Endothelial cell (in vitro differentiated cells): Measurements from ENCODE around the gene CHST3. TPM values are rescaled to one million over a fixed set of nuclear protein-coding genes. Genes with fewer than 3 reads are reported as not detected.

Experiments
- DNase-seq: peaks from one replicate; pipeline ENCODE4 v3.0.0; 2021; ENCODE audit warnings: low spot score
- H3K27ac Mint-ChIP-seq: one replicate; pipeline ENCODE4 v1.8.0; 2021; ENCODE audit warnings: mixed read lengths, inconsistent platforms; ENCODE audit not compliant: unreplicated experiment
- H3K27me3 Mint-ChIP-seq: one replicate; pipeline ENCODE4 v1.8.0; 2021; ENCODE audit warnings: mild to moderate bottlenecking, moderate library complexity, mixed read lengths, inconsistent platforms; ENCODE audit not compliant: unreplicated experiment
- H3K36me3 Mint-ChIP-seq: one replicate; pipeline ENCODE4 v1.8.0; 2021; ENCODE audit warnings: mild to moderate bottlenecking, low read depth, mixed read lengths, inconsistent platforms; ENCODE audit not compliant: unreplicated experiment
- H3K4me1 Mint-ChIP-seq: one replicate; pipeline ENCODE4 v1.8.0; 2021; ENCODE audit warnings: mild to moderate bottlenecking, mixed read lengths, inconsistent platforms; ENCODE audit not compliant: unreplicated experiment
- H3K4me3 Mint-ChIP-seq: one replicate; pipeline ENCODE4 v1.8.0; 2021; ENCODE audit warnings: mild to moderate bottlenecking, mixed read lengths, inconsistent platforms; ENCODE audit not compliant: unreplicated experiment
- H3K9me3 Mint-ChIP-seq: one replicate; pipeline ENCODE4 v1.8.0; 2021; ENCODE audit warnings: mixed read lengths, inconsistent platforms; ENCODE audit not compliant: unreplicated experiment
- total RNA-seq: library from RNA; stranded (reverse); fragmentation: NEBNext Ultra II Directional; extraction: Animal tissue kit (Norgen Biotek cat#: 25700); gene quantifications from one replicate; pipeline ENCODE4 v1.2.1, GENCODE V29; 2021; ENCODE audit not compliant: unreplicated experiment
- TF ChIP-seq, protein P1 (sequence below): fragments of 200-600 bp; sonication (generic); IDR thresholded peaks from one replicate; pipeline ENCODE4 v1.5.0; 2021; ENCODE audit warnings: antibody characterized with exemption; ENCODE audit not compliant: unreplicated experiment

The CHST3 gene
- total RNA-seq, 1 donor from 2014 or later = 3.8 TPM

DNA sequence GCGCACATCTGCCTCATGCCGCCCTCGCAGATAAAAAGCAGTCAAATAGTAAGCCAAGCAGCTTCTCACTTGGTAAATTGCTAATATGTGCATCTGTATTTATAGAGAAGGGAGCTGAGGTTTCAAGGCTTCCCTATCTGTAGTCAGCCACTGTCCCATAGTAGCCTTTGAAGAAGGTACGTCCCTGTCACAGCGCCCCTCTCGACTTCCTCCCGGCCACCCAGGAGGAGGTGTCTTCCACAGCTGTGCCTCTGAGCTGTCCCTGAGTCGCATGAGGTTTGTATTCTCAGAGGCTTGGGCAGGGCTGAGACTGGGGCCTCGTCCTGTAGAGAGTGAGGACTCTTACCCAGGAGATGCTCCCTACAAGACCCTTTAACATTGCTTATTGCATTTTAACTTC, 75.2 kb downstream of the CHST3 start:
- Mint-ChIP-seq H3K36me3 (no peaks in the 10 kb centered on the region), H3K4me3 (no peak overlapping the region), H3K27ac (no peak overlapping the region), H3K4me1 (peaks cover 13% of the 10 kb centered on the region), H3K9me3 (no peaks in the 10 kb centered on the region), H3K27me3 (peaks cover 8% of the 10 kb centered on the region)
- TF ChIP-seq, protein P1, sequence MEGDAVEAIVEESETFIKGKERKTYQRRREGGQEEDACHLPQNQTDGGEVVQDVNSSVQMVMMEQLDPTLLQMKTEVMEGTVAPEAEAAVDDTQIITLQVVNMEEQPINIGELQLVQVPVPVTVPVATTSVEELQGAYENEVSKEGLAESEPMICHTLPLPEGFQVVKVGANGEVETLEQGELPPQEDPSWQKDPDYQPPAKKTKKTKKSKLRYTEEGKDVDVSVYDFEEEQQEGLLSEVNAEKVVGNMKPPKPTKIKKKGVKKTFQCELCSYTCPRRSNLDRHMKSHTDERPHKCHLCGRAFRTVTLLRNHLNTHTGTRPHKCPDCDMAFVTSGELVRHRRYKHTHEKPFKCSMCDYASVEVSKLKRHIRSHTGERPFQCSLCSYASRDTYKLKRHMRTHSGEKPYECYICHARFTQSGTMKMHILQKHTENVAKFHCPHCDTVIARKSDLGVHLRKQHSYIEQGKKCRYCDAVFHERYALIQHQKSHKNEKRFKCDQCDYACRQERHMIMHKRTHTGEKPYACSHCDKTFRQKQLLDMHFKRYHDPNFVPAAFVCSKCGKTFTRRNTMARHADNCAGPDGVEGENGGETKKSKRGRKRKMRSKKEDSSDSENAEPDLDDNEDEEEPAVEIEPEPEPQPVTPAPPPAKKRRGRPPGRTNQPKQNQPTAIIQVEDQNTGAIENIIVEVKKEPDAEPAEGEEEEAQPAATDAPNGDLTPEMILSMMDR = no peak
- no peak for DNase-seq

DNA sequence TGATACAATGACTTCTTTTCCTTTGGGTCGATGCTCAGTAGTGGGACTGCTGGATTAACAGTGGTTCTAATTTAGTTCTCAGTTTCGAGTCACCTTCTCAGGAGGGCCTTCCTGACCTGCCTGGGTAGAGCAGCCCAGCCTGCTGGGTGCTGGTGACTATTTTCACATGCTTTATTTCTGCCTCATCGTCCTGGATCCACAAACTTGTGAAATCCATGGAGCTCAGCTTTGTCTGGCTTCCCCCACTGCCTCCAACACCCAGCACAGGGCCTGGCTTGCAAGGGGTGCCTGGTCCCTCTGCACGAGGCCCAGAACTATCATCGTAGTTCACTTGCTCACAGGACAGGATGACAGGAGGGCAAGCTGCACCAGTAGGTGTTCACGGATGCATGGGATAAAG, 77.3 kb downstream of the CHST3 start:
- Mint-ChIP-seq H3K4me3 (no peak overlapping the region), H3K27ac (no peak overlapping the region)

DNA sequence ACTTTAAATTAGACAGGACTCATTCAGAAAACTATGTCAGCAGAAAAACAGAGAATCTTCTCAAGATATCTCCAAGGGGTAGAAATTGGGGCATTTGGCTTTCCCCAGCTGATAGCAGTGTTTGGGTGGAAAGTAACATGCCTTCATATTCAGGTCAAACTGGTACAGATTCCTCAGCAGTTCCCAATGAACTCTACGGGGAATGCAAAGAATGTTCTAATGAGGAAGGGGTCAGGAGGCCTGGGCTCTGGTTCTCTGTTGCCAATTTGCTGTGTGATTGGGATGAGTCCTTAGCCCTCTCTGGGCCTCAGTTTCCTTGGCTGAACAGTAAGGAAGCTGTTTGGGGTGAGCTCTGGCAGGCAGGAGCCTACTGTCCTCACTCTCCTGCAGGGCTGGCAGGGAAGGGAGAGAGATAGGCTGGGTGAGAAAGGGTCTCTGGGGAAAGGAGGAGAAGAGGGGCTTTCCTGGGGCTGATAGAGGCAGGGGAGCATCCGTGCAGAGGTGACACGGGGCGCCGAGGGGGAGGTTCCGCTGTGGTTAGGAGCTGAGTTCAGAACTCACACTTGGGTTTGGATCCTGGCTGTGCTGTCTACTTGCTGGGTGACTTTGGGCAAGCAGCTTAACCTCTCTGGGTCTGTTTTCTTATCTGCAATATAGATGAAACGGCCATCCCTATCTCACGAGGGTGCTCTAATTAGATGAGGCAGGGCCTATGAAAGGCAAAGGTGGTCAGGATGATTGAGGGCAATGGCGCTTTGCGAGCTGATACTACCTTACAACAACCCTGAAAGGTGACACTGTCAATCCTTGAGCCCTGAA, 79.0 kb downstream of the CHST3 start:
- peaks cover 16% of the 10 kb centered on the region for H3K4me1 Mint-ChIP-seq
- H3K36me3 Mint-ChIP-seq = no peaks in the 10 kb centered on the region
- TF ChIP-seq, protein P1 = no peak
- DNase-seq = no peak
- peaks cover 5% of the 10 kb centered on the region for H3K27me3 Mint-ChIP-seq
- H3K27ac Mint-ChIP-seq = no peak overlapping the region
- no peaks in the 10 kb centered on the region for H3K9me3 Mint-ChIP-seq
- no peak overlapping the region for H3K4me3 Mint-ChIP-seq

More for the DNA sequence above, 77.3 kb downstream of the CHST3 start:
- H3K9me3 Mint-ChIP-seq = no peaks in the 10 kb centered on the region
- H3K27me3 Mint-ChIP-seq = peaks cover 6% of the 10 kb centered on the region
- TF ChIP-seq, protein P1 = no peak
- H3K4me1 Mint-ChIP-seq = peaks cover 16% of the 10 kb centered on the region
- no peak for DNase-seq
- H3K36me3 Mint-ChIP-seq = no peaks in the 10 kb centered on the region

DNA sequence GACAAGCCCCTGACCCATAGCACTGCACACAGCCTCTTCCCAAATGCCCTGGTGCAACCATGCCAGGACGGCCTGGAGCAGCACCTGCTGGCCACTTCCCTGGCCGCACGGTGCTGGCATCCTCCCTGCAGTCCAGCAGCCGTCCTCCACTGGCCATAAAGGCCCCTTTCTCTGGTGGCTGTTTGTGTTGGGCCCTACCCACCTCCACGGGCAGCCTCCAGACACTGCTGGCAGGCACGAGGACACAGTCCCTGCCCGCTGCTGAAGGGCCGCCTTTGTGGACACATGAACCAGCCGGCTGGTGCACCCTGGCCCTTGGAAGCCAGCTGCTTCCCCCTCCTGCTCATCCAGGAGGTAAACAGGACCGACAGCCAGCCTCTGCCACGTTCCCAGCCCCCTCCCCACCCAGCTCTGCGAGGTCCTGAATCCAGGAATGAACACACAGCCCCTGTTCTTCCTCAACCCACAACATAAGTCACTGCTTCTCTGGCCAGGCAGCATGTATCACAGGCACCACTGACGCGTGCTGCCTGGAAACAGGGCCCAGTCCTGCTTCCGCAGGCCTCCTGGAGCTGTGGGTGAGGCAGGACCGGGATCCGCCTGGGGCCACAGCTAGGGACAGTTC, 80.3 kb downstream of the CHST3 start:
- Mint-ChIP-seq H3K36me3 (no peaks in the 10 kb centered on the region), H3K4me3 (no peak overlapping the region), H3K9me3 (no peaks in the 10 kb centered on the region), H3K27me3 (peaks cover 5% of the 10 kb centered on the region), H3K27ac (no peak overlapping the region), H3K4me1 (peaks cover 16% of the 10 kb centered on the region)
- DNase-seq = peak; percentile 22
- TF ChIP-seq, protein P1 = no peak

DNA sequence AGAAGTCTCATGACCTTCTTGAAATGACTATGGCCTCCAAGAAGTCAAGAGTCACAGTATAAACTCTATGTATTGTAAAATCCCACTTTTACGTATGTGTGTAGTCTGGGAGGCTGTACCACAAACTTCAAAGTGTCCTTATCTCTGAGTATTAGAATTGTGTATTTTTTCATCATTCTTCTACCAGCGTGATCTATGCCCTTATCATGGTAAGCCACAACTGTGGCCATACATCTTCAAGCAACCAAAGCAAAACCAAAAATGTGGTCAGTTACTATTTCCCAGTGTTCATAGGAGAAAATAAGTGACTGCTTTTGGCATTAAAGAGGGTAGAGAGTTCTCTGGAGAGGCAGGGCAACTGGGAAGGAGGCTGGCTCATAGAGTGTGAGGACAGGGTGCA, 81.4 kb downstream of the CHST3 start:
- Mint-ChIP-seq H3K36me3 (no peaks in the 10 kb centered on the region), H3K27ac (no peak overlapping the region), H3K27me3 (peaks cover 8% of the 10 kb centered on the region), H3K4me1 (peaks cover 16% of the 10 kb centered on the region), H3K9me3 (no peaks in the 10 kb centered on the region), H3K4me3 (no peak overlapping the region)
- TF ChIP-seq, protein P1 = no peak
- no peak for DNase-seq
